Hepatocyte (in vitro differentiated cells): ENCODE data around the gene GRID1.

Experiments
- CTCF ChIP-seq: fragments of 200-600 bp; sonication (generic); IDR thresholded peaks from 2 replicates; pipeline ENCODE4 v1.5.1; 2016; ENCODE audit warnings: antibody characterized with exemption, mild to moderate bottlenecking; ENCODE audit not compliant: poor library complexity
- EZH2 ChIP-seq: fragments of 200-600 bp; sonication (generic); IDR thresholded peaks from 2 replicates; pipeline ENCODE4 v1.6.1; 2016; ENCODE audit warnings: antibody characterized with exemption, mild to moderate bottlenecking, borderline replicate concordance

DNA sequence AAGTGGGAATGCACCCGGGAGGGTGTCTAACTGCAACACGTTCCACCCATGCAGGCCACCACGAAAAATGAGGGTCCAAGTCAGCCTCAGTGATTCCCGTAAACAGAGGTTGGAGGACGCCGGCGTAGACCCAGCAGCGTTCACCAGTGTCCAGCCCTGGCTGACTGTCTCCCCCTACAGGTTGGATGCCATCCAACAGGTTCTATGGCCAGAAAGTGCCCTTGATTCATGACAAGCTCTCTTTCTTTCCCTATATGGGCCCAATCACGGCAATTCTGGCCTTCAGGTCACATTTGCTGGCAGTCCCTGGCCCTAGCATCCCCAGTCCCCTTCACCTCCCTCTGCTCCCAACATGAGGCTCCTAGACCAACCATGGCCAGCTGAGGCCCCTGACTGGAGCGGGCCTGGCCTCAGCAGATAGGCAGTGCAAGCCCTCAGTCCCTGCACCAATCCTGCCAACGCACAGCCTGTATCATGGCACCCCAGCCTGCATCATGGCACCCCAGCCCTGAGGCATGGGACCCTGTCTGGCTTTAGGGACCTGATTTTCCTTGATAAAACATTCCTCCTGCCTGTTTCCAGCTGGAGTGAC lies 227.4 kb downstream of the GRID1 start:
- TF ChIP-seq EZH2 (no peak), CTCF (peak; percentile 47)
